VCaP (cell line): ENCODE data around the gene DCAF11.

Source experiments
- H3K27ac ChIP-seq: fragments of 450-650 bp; 2 replicates; pipeline ENCODE4 v1.5.1; 2017
- CTCF ChIP-seq: fragments of 450-650 bp; conservative IDR thresholded peaks from 2 replicates; pipeline ENCODE4 v1.5.1; 2017; ENCODE audit warnings: mild to moderate bottlenecking, moderate library complexity

The DCAF11 gene

GRCh38 chr14:24121210-24121609 lies 6.6 kb downstream of the DCAF11 start:
- TF ChIP-seq CTCF = no peak
- no peak overlapping the region for H3K27ac ChIP-seq

- H3K27ac ChIP-seq = no peak overlapping the region
- no peak for TF ChIP-seq CTCF
These were observed 7.8 kb downstream of the DCAF11 start for GRCh38 chr14:24122416-24122815.

- H3K27ac ChIP-seq = no peak overlapping the region
- no peak for TF ChIP-seq CTCF
These were observed 8.3 kb downstream of the DCAF11 start for GRCh38 chr14:24122898-24123297.

- TF ChIP-seq CTCF = no peak
- no peak overlapping the region for H3K27ac ChIP-seq
These were observed 9.1 kb downstream of the DCAF11 start for GRCh38 chr14:24123424-24124417.

GRCh38 chr14:24126939-24127338 lies 12.4 kb downstream of the DCAF11 start:
- no peak overlapping the region for H3K27ac ChIP-seq
- TF ChIP-seq CTCF = no peak

- no peak for TF ChIP-seq CTCF
- no peak overlapping the region for H3K27ac ChIP-seq
These were observed 13.1 kb downstream of the DCAF11 start for GRCh38 chr14:24127673-24128072.

GRCh38 chr14:24129410-24129998 lies 14.9 kb downstream of the DCAF11 start:
- H3K27ac ChIP-seq = no peak overlapping the region
- TF ChIP-seq CTCF = no peak
